GM13977 (cell line): ENCODE data around the gene UPB1.
A peak's percentile ranks its signal among the peaks of the same experiment; 100 is the strongest.

Experiments
- DNase-seq: peaks from one replicate; pipeline ENCODE4 v3.0.0; 2012; ENCODE audit warnings: low spot score
- in situ Hi-C: fragments of 300-500 bp; cut with MboI; formaldehyde crosslinking; loops from one replicate; pipeline ENCODE4 v1.12.0; 2022; ENCODE audit warnings: low sequenced_read_pairs, low pct_unique_long_range_greater_than_20kb, mixed read lengths, inconsistent platforms; ENCODE audit not compliant: unreplicated experiment
- TF ChIP-seq, protein P1 (sequence below): IDR thresholded peaks from 2 replicates; pipeline ENCODE4 v1.5.1; 2012; ENCODE audit warnings: mild to moderate bottlenecking, control low read depth; ENCODE audit not compliant: insufficient read depth; ENCODE audit errors: extremely low read depth, missing control alignments

The UPB1 gene

DNA sequence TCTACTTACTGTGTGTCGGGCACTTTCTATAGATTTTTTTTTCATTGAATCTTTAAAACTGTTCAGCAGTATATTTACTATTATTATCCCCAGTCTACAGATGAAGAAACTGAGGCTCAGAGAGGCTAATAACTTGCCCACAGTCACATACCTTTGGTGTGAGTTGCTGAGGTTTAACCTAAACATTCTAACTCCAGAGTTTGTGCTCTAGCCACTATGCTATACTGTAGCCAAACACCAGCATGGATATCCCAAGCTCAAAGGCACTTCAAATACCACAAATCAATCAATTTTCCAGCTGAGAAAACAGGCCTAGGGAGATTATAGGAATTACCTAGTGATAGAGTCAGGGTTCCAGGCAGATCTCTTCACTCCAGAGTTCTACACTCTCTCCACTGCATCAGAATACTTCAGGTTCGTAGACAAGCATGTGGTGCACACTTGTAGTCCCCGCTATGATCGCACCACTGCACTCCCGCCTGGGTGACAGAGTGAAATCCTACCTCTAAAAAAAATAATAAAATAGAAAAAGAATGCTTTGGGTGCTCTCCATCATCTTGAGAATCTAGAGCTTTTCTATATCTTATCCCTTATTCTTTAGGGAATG, 20.4 kb upstream of the UPB1 start:
- in situ Hi-C loops: no loop called here
- TF ChIP-seq, protein P1, sequence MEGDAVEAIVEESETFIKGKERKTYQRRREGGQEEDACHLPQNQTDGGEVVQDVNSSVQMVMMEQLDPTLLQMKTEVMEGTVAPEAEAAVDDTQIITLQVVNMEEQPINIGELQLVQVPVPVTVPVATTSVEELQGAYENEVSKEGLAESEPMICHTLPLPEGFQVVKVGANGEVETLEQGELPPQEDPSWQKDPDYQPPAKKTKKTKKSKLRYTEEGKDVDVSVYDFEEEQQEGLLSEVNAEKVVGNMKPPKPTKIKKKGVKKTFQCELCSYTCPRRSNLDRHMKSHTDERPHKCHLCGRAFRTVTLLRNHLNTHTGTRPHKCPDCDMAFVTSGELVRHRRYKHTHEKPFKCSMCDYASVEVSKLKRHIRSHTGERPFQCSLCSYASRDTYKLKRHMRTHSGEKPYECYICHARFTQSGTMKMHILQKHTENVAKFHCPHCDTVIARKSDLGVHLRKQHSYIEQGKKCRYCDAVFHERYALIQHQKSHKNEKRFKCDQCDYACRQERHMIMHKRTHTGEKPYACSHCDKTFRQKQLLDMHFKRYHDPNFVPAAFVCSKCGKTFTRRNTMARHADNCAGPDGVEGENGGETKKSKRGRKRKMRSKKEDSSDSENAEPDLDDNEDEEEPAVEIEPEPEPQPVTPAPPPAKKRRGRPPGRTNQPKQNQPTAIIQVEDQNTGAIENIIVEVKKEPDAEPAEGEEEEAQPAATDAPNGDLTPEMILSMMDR: no peak
- DNase-seq: no peak

GRCh38 chr22:24481641-24482040, 13.5 kb upstream of the UPB1 start:
- DNase-seq: no peak
- in situ Hi-C loops: no loop called here
- TF ChIP-seq, protein P1: no peak

- TF ChIP-seq, protein P1: no peak
- in situ Hi-C loops: no loop called here
- DNase-seq: no peak
Measured at GRCh38 chr22:24482575-24482974, 12.6 kb upstream of the UPB1 start.

GRCh38 chr22:24482998-24483397, 12.1 kb upstream of the UPB1 start:
- TF ChIP-seq, protein P1: no peak
- in situ Hi-C loops: no loop called here
- DNase-seq: no peak

DNA sequence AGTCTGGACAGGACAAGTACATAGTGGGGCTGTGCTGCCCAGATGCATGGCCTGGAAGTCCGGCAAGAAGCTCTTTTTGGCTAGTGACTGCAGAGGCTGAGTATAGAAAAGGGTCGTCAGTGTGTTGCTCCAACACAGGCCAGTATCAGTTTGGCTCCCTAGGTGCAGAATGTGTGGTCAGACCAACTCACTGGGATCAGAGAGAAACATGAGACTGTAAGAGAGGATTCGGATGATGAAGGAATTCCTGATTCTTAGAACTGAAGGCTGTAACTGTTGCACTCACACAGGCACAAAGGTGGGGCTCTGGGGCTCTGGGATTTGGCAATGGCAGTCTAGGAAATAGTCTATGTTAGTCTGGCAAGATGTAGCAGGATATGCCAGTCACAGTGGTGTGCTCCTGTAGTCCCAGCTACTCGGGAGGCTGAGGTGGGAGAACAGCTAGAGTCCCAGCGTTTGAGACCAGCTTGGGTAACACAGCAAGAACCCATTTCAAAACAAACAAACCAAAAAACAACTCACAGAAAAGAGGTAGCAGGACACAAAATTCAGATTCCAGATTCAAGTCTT, 11.1 kb upstream of the UPB1 start:
- TF ChIP-seq, protein P1: no peak
- in situ Hi-C loops: no loop called here
- no peak for DNase-seq

- no peak for DNase-seq
- TF ChIP-seq, protein P1: no peak
- in situ Hi-C loops: no loop called here
Measured at GRCh38 chr22:24485170-24485569, 10.0 kb upstream of the UPB1 start.

GRCh38 chr22:24485608-24486007, 9.5 kb upstream of the UPB1 start:
- in situ Hi-C loops: no loop called here
- no peak for DNase-seq
- TF ChIP-seq, protein P1: peak; percentile 21
